Measurements from ENCODE around the gene FOXQ1. TPM values are rescaled to one million over a fixed set of nuclear protein-coding genes. Genes with fewer than 3 reads are reported as not detected.

The FOXQ1 gene
- total and polyA plus RNA-seq, 4 donors = 0.28 to 1.1 TPM; not detected in 2

DNA sequence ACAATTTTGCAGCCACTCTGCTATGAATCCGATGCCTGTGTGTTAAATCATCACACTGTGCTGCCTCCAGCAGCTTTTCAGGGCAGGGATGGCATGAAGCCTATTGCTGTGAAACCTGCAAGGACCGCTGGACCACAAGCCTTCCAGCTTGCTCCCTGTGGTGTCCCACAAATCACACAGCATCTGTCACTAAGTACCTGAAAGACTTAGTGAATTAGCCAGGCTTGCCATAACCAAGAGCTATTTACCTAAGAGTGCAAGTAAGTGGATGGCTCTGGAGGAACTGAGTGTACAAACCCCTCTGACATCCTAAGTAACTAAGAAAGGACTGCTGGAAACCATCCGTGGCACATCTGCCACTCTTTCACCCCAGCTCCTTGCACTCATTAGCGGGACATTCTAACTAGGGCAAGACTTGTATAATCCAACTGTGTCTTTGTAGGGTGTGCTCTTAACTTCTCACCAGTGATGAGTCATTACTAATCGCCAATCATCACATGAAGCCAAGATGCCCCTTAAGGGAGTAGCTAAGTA is 34.7 kb downstream of the FOXQ1 start:
- Histone ChIP-seq H3K36me3 (ENCODE audit: control insufficient read depth in 4 of 4, insufficient read depth in 3 of 4, low read depth in 1 of 4, low read length in 3 of 4) (no peaks in the 10 kb centered on the region), H3K9me3 (ENCODE audit: control insufficient read depth in 4 of 4, low read length in 3 of 4) (peaks cover 0 to 17% (median 2%) of the 10 kb centered on the region in 4 donors), H3K4me1 (ENCODE audit: control insufficient read depth in 4 of 4, insufficient read depth in 4 of 4, low read length in 3 of 4) (no peaks in the 10 kb centered on the region), H3K27ac (ENCODE audit: low read depth in 1 of 2, low read length in 2 of 2) (no peak overlapping the region), H3K9ac (ENCODE audit: low read depth in 1 of 2, low read length in 2 of 2) (no peak overlapping the region), H3K4me3 (ENCODE audit: low read depth in 1 of 3, low read length in 3 of 3) (no peak overlapping the region), H3K27me3 (ENCODE audit: control insufficient read depth in 4 of 4, insufficient read depth in 4 of 4, low read length in 3 of 4) (peaks cover 0 to 8% (median 1%) of the 10 kb centered on the region in 4 donors)
- WGBS = 89% methylated on average over 5 of the region's 5 CpGs
- DNase-seq (ENCODE audit: low spot score) = no peak
- no peak for TF ChIP-seq RAD21 (IDR thresholded peaks at IDR 0.05)
- no peak for TF ChIP-seq JUND (IDR thresholded peaks at IDR 0.05)
- no peak for TF ChIP-seq CTCF (IDR thresholded peaks at IDR 0.05; ENCODE audit: low read depth, low read length, missing input control)
- no peak for TF ChIP-seq FOXA2 (IDR thresholded peaks at IDR 0.05)
- no peak for TF ChIP-seq TAF1 (conservative IDR thresholded peaks at IDR 0.05)
- no peak for TF ChIP-seq ATF3 (IDR thresholded peaks at IDR 0.05)
- TF ChIP-seq RXRA (IDR thresholded peaks at IDR 0.05) = no peak
- no peak for TF ChIP-seq NR2F2 (IDR thresholded peaks at IDR 0.05)
- TF ChIP-seq, protein P1, sequence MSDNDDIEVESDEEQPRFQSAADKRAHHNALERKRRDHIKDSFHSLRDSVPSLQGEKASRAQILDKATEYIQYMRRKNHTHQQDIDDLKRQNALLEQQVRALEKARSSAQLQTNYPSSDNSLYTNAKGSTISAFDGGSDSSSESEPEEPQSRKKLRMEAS (IDR thresholded peaks at IDR 0.05) = no peak
- TF ChIP-seq ZBTB33 (IDR thresholded peaks at IDR 0.05) = no peak
- no peak for TF ChIP-seq EGR1 (IDR thresholded peaks at IDR 0.05; ENCODE audit: low read depth in 2 of 2)
- TF ChIP-seq FOXA1 (IDR thresholded peaks at IDR 0.05) = no peak

DNA sequence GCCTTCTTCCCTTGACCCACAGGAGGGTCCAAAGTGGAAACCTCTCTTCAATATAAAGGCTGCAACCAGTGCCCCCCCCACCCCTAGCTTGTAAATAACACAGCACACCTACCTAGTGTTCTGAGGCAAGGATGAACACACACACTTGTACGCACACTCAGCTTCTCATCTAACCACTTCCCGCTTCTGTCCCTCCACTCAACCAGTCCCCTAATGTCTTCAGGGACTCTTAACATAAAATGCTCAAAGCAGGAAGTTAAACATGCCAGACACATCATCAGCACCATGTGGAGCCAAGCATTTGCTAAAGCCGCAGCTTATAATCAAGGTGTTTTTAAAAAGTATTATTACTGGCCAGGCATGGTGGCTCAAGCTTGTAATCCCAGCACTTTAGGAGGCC is 35.3 kb downstream of the FOXQ1 start:
- Histone ChIP-seq H3K27me3 (ENCODE audit: control insufficient read depth in 4 of 4, insufficient read depth in 4 of 4, low read length in 3 of 4) (peaks cover 0 to 8% (median 1%) of the 10 kb centered on the region in 4 donors), H3K27ac (ENCODE audit: low read depth in 1 of 2, low read length in 2 of 2) (no peak overlapping the region), H3K9me3 (ENCODE audit: control insufficient read depth in 4 of 4, low read length in 3 of 4) (peaks cover 0 to 22% (median 2%) of the 10 kb centered on the region in 4 donors)
- TF ChIP-seq, protein P1 (IDR thresholded peaks at IDR 0.05) = no peak
- TF ChIP-seq HNF4G (IDR thresholded peaks at IDR 0.05) (no peak), GABPA (IDR thresholded peaks at IDR 0.05 in 1 of 2, conservative IDR thresholded peaks at IDR 0.05 in 1 of 2) (no peak), FOXA2 (IDR thresholded peaks at IDR 0.05) (no peak), JUND (IDR thresholded peaks at IDR 0.05) (no peak), HNF4A (conservative IDR thresholded peaks at IDR 0.05) (no peak), REST (IDR thresholded peaks at IDR 0.05) (no peak), RAD21 (IDR thresholded peaks at IDR 0.05) (no peak), FOXA1 (IDR thresholded peaks at IDR 0.05) (no peak), RXRA (IDR thresholded peaks at IDR 0.05) (no peak), ATF3 (IDR thresholded peaks at IDR 0.05) (no peak), YY1 (IDR thresholded peaks at IDR 0.05) (no peak), SP1 (IDR thresholded peaks at IDR 0.05) (no peak), EGR1 (IDR thresholded peaks at IDR 0.05; ENCODE audit: low read depth in 2 of 2) (no peak), TAF1 (conservative IDR thresholded peaks at IDR 0.05) (no peak), NR2F2 (IDR thresholded peaks at IDR 0.05) (no peak), CTCF (IDR thresholded peaks at IDR 0.05; ENCODE audit: low read depth, low read length, missing input control) (no peak)

More for the DNA sequence above, 35.3 kb downstream of the FOXQ1 start:
- H3K4me1 ChIP-seq (ENCODE audit: control insufficient read depth in 4 of 4, insufficient read depth in 4 of 4, low read length in 3 of 4) = no peaks in the 10 kb centered on the region
- WGBS = 90% methylated on average over 3 of the region's 3 CpGs
- H3K36me3 ChIP-seq (ENCODE audit: control insufficient read depth in 4 of 4, insufficient read depth in 3 of 4, low read depth in 1 of 4, low read length in 3 of 4) = no peaks in the 10 kb centered on the region
- H3K4me3 ChIP-seq (ENCODE audit: low read depth in 1 of 3, low read length in 3 of 3) = no peak overlapping the region
- DNase-seq (ENCODE audit: low spot score) = no peak
- no peak overlapping the region for H3K9ac ChIP-seq (ENCODE audit: low read depth in 1 of 2, low read length in 2 of 2)
